Parathyroid adenoma (tissue), 2 donors: ENCODE measurements around the gene MAST2.

Experiments used
- H2AFZ ChIP-seq: fragments of 300-600 bp; sonication (generic); one replicate; pipeline ENCODE4 v1.7.0; 2017; ENCODE audit warnings: antibody characterized with exemption, mild to moderate bottlenecking
- H3K27ac ChIP-seq: fragments of 300-600 bp; sonication (generic); one replicate; pipeline ENCODE4 v1.7.0; 2017
- H3K27me3 ChIP-seq: fragments of 300-600 bp; sonication (generic); one replicate; pipeline ENCODE4 v1.7.0; 2017; ENCODE audit warnings: low read length; ENCODE audit not compliant: control insufficient read depth, insufficient read depth
- H3K36me3 ChIP-seq: fragments of 300-600 bp; sonication (generic); one replicate; pipeline ENCODE4 v1.7.0; 2017; ENCODE audit warnings: low read length; ENCODE audit not compliant: control insufficient read depth, insufficient read depth
- H3K4me1 ChIP-seq: fragments of 300-600 bp; sonication (generic); one replicate; pipeline ENCODE4 v1.7.0; 2017; ENCODE audit warnings: control low read depth
- H3K4me2 ChIP-seq: fragments of 300-600 bp; sonication (generic); one replicate; pipeline ENCODE4 v1.7.0; 2017; ENCODE audit warnings: low read length
- H3K4me3 ChIP-seq: fragments of 300-600 bp; sonication (generic); one replicate; pipeline ENCODE4 v1.7.0; 2017; ENCODE audit warnings: low read depth, low read length
- H3K79me2 ChIP-seq: fragments of 300-600 bp; sonication (generic); one replicate; pipeline ENCODE4 v1.7.0; 2017; ENCODE audit warnings: control low read depth
- H3K9ac ChIP-seq: fragments of 300-600 bp; sonication (generic); one replicate; pipeline ENCODE4 v1.7.0; 2017; ENCODE audit warnings: mild to moderate bottlenecking
- H3K9me3 ChIP-seq: fragments of 300-600 bp; sonication (generic); one replicate; pipeline ENCODE4 v1.7.0; 2017; ENCODE audit warnings: low read length; ENCODE audit not compliant: control insufficient read depth
- CTCF ChIP-seq: fragments of 300-600 bp; sonication (generic); IDR thresholded peaks from one replicate; pipeline ENCODE4 v1.7.0; 2017; ENCODE audit warnings: antibody characterized with exemption, mild to moderate bottlenecking
- donor health status: primary hyperparathyroidism.

MAST2 gene

GRCh38 chr1:45892068-45892785 lies 88.8 kb downstream of the MAST2 start:
- Histone ChIP-seq H3K4me2 (peak overlapping the region; percentile 30), H3K4me1 (no peaks in the 10 kb centered on the region), H3K36me3 (no peaks in the 10 kb centered on the region), H3K4me3 (peak overlapping the region; percentile 23), H3K27me3 (no peaks in the 10 kb centered on the region), H3K27ac (peak overlapping the region; percentile 45), H3K79me2 (no peaks in the 10 kb centered on the region), H2AFZ (peak overlapping the region; percentile 48), H3K9ac (no peak overlapping the region), H3K9me3 (no peaks in the 10 kb centered on the region)
- no peak for TF ChIP-seq CTCF

- Histone ChIP-seq H3K79me2 (no peaks in the 10 kb centered on the region), H3K4me2 (no peak overlapping the region), H3K9me3 (no peaks in the 10 kb centered on the region), H2AFZ (no peak overlapping the region), H3K4me1 (no peaks in the 10 kb centered on the region), H3K27ac (no peak overlapping the region), H3K4me3 (no peak overlapping the region), H3K27me3 (no peaks in the 10 kb centered on the region), H3K36me3 (no peaks in the 10 kb centered on the region), H3K9ac (no peak overlapping the region)
- no peak for TF ChIP-seq CTCF
These were observed 90.9 kb downstream of the MAST2 start for GRCh38 chr1:45894331-45894730.

- Histone ChIP-seq H3K27me3 (no peaks in the 10 kb centered on the region), H3K4me3 (no peak overlapping the region), H2AFZ (no peak overlapping the region), H3K27ac (no peak overlapping the region), H3K9me3 (no peaks in the 10 kb centered on the region), H3K36me3 (no peaks in the 10 kb centered on the region), H3K4me2 (no peak overlapping the region), H3K79me2 (no peaks in the 10 kb centered on the region), H3K4me1 (no peaks in the 10 kb centered on the region), H3K9ac (no peak overlapping the region)
- no peak for TF ChIP-seq CTCF
These were observed 91.5 kb downstream of the MAST2 start for GRCh38 chr1:45894921-45895320.

GRCh38 chr1:45895406-45895805 lies 92.0 kb downstream of the MAST2 start:
- Histone ChIP-seq H3K4me3 (no peak overlapping the region), H2AFZ (no peak overlapping the region), H3K27me3 (no peaks in the 10 kb centered on the region), H3K79me2 (no peaks in the 10 kb centered on the region), H3K4me1 (no peaks in the 10 kb centered on the region), H3K27ac (no peak overlapping the region), H3K4me2 (no peak overlapping the region), H3K36me3 (no peaks in the 10 kb centered on the region), H3K9me3 (no peaks in the 10 kb centered on the region), H3K9ac (no peak overlapping the region)
- no peak for TF ChIP-seq CTCF

- no peaks in the 10 kb centered on the region for H3K79me2 ChIP-seq
- H2AFZ ChIP-seq, result no peak overlapping the region
- H3K4me2 ChIP-seq, result no peak overlapping the region
- H3K4me3 ChIP-seq, result no peak overlapping the region
- no peak for TF ChIP-seq CTCF
- H3K27ac ChIP-seq, result no peak overlapping the region
- H3K4me1 ChIP-seq, result no peaks in the 10 kb centered on the region
- H3K27me3 ChIP-seq, result no peaks in the 10 kb centered on the region
- H3K36me3 ChIP-seq, result no peaks in the 10 kb centered on the region
- H3K9me3 ChIP-seq, result no peaks in the 10 kb centered on the region
- H3K9ac ChIP-seq, result no peak overlapping the region
These were observed 103.5 kb downstream of the MAST2 start for GRCh38 chr1:45906883-45907282.
